Neural progenitor cell (in vitro differentiated cells): ENCODE data around the gene CACFD1. TPM values are rescaled to one million over a fixed set of nuclear protein-coding genes. Genes with fewer than 3 reads are reported as not detected.

ENCODE experiments used
- DNase-seq: peaks from one replicate; pipeline ENCODE4 v3.0.0-alpha.2; 2016; ENCODE audit warnings: low spot score
- H2AFZ ChIP-seq: fragments of 200-600 bp; sonication (generic); replicated peaks from 2 replicates; pipeline ENCODE4 v1.6.1; 2016; ENCODE audit warnings: antibody characterized with exemption
- H3F3A ChIP-seq: fragments of 200-600 bp; sonication (generic); 2 replicates; pipeline ENCODE4 v1.6.1; 2016; ENCODE audit warnings: antibody characterized with exemption, low read depth
- H3K27ac ChIP-seq: fragments of 200-600 bp; sonication (generic); 2 replicates; pipeline ENCODE4 v1.5.1; 2016; ENCODE audit warnings: mild to moderate bottlenecking
- H3K27me3 ChIP-seq: fragments of 200-600 bp; sonication (generic); 2 replicates; pipeline ENCODE4 v1.6.1; 2016; ENCODE audit warnings: mild to moderate bottlenecking, moderate library complexity
- H3K36me3 ChIP-seq: fragments of 200-600 bp; sonication (generic); 2 replicates; pipeline ENCODE4 v1.5.1; 2016
- H3K4me1 ChIP-seq: fragments of 200-600 bp; sonication (generic); 2 replicates; pipeline ENCODE4 v1.6.1; 2016; ENCODE audit warnings: mixed run types
- H3K4me2 ChIP-seq: fragments of 200-600 bp; sonication (generic); 2 replicates; pipeline ENCODE4 v1.6.1; 2016
- H3K4me3 ChIP-seq: fragments of 200-600 bp; sonication (generic); 2 replicates; pipeline ENCODE4 v1.5.1; 2016
- H3K79me2 ChIP-seq: fragments of 200-600 bp; sonication (generic); 2 replicates; pipeline ENCODE4 v1.6.1; 2016; ENCODE audit warnings: low read depth
- H3K9ac ChIP-seq: fragments of 200-600 bp; sonication (generic); 2 replicates; pipeline ENCODE4 v1.6.1; 2016
- H3K9me3 ChIP-seq: fragments of 200-600 bp; sonication (generic); 2 replicates; pipeline ENCODE4 v1.5.1; 2016; ENCODE audit warnings: low read depth
- H4K20me1 ChIP-seq: fragments of 200-600 bp; sonication (generic); 2 replicates; pipeline ENCODE4 v1.6.1; 2016; ENCODE audit warnings: low read depth
- H3K27ac Mint-ChIP-seq: 3 replicates; pipeline ENCODE4 v1.8.0; 2021; ENCODE audit warnings: mixed read lengths
- H3K27me3 Mint-ChIP-seq: 2 replicates; pipeline ENCODE4 v1.8.0; 2022; ENCODE audit warnings: low read depth, mild to moderate bottlenecking, inconsistent platforms, moderate library complexity, mixed read lengths; ENCODE audit not compliant: insufficient read depth
- H3K36me3 Mint-ChIP-seq: 3 replicates; pipeline ENCODE4 v1.8.0; 2021; ENCODE audit warnings: mixed read lengths
- H3K4me1 Mint-ChIP-seq: 3 replicates; pipeline ENCODE4 v1.8.0; 2021; ENCODE audit warnings: mixed read lengths
- H3K4me3 Mint-ChIP-seq: 3 replicates; pipeline ENCODE4 v1.8.0; 2021; ENCODE audit warnings: mild to moderate bottlenecking, moderate library complexity, mixed read lengths
- H3K9me3 Mint-ChIP-seq: 3 replicates; pipeline ENCODE4 v1.8.0; 2020; ENCODE audit warnings: mixed read lengths
- CTCF ChIP-seq: fragments of 200-600 bp; sonication (generic); IDR thresholded peaks from 2 replicates; pipeline ENCODE4 v1.5.1; 2017; ENCODE audit warnings: antibody characterized with exemption, mild to moderate bottlenecking
- EZH2 ChIP-seq: fragments of 200-600 bp; sonication (generic); IDR thresholded peaks from 2 replicates; pipeline ENCODE4 v1.6.1; 2017; ENCODE audit warnings: antibody characterized with exemption, mild to moderate bottlenecking, moderate library complexity
- EZH2phosphoT487 ChIP-seq: fragments of 200-600 bp; sonication (generic); IDR thresholded peaks from 2 replicates; pipeline ENCODE4 v1.6.1; 2017; ENCODE audit warnings: antibody characterized with exemption
- total RNA-seq: library from RNA; depleted of rRNA; stranded (reverse); fragments of >200 nt; gene quantifications from 2 replicates; pipeline ENCODE4 v1.2.3, GENCODE V29; 2015; ENCODE audit warnings: low replicate concordance

CACFD1 gene
- total RNA-seq, 1 donor from 2014 or later, result 15.7 TPM

- peaks cover 14% of the 10 kb centered on the region for H3K27me3 Mint-ChIP-seq
- no peak overlapping the region for H3K4me3 ChIP-seq
- DNase-seq, result no peak
- peaks cover 16% of the 10 kb centered on the region for H3K27me3 ChIP-seq
- no peaks in the 10 kb centered on the region for H3K36me3 ChIP-seq
- H3K9ac ChIP-seq, result no peak overlapping the region
- H3F3A ChIP-seq, result peaks cover 1% of the 10 kb centered on the region
- H3K4me1 Mint-ChIP-seq, result peaks cover 7% of the 10 kb centered on the region
- H3K9me3 Mint-ChIP-seq, result no peaks in the 10 kb centered on the region
- H3K4me3 Mint-ChIP-seq, result no peak overlapping the region
- H3K4me1 ChIP-seq, result no peaks in the 10 kb centered on the region
- no peaks in the 10 kb centered on the region for H3K79me2 ChIP-seq
- no peaks in the 10 kb centered on the region for H3K36me3 Mint-ChIP-seq
- no peaks in the 10 kb centered on the region for H4K20me1 ChIP-seq
- H3K27ac Mint-ChIP-seq, result no peak overlapping the region
- H3K4me2 ChIP-seq, result no peak overlapping the region
- no peak overlapping the region for H2AFZ ChIP-seq
- no peak overlapping the region for H3K27ac ChIP-seq
- no peak for TF ChIP-seq CTCF
- no peak for TF ChIP-seq EZH2
- no peak for TF ChIP-seq EZH2phosphoT487
- H3K9me3 ChIP-seq, result no peaks in the 10 kb centered on the region
Measured at GRCh38 chr9:133484671-133485437, 25.1 kb downstream of the CACFD1 start.

GRCh38 chr9:133485531-133486260, 25.9 kb downstream of the CACFD1 start:
- Mint-ChIP-seq H3K4me1 (peaks cover 7% of the 10 kb centered on the region), H3K36me3 (no peaks in the 10 kb centered on the region), H3K27ac (no peak overlapping the region), H3K27me3 (peaks cover 14% of the 10 kb centered on the region), H3K9me3 (no peaks in the 10 kb centered on the region), H3K4me3 (no peak overlapping the region)
- Histone ChIP-seq H3K79me2 (no peaks in the 10 kb centered on the region), H3K27me3 (peaks cover 8% of the 10 kb centered on the region), H3K36me3 (no peaks in the 10 kb centered on the region), H3K4me2 (no peak overlapping the region), H3F3A (no peaks in the 10 kb centered on the region), H4K20me1 (no peaks in the 10 kb centered on the region), H3K4me3 (no peak overlapping the region), H3K9me3 (no peaks in the 10 kb centered on the region), H2AFZ (no peak overlapping the region), H3K27ac (no peak overlapping the region), H3K4me1 (no peaks in the 10 kb centered on the region), H3K9ac (no peak overlapping the region)
- no peak for DNase-seq
- TF ChIP-seq EZH2 (no peak), EZH2phosphoT487 (no peak), CTCF (no peak)

- no peaks in the 10 kb centered on the region for H3F3A ChIP-seq
- H3K79me2 ChIP-seq, result no peaks in the 10 kb centered on the region
- no peak overlapping the region for H2AFZ ChIP-seq
- Mint-ChIP-seq H3K4me3 (no peak overlapping the region), H3K4me1 (peaks cover 4% of the 10 kb centered on the region), H3K27me3 (peaks cover 12% of the 10 kb centered on the region), H3K27ac (no peak overlapping the region), H3K9me3 (no peaks in the 10 kb centered on the region), H3K36me3 (no peaks in the 10 kb centered on the region)
- H3K9ac ChIP-seq, result no peak overlapping the region
- no peak overlapping the region for H3K27ac ChIP-seq
- H3K9me3 ChIP-seq, result no peaks in the 10 kb centered on the region
- TF ChIP-seq EZH2, result no peak
- H3K36me3 ChIP-seq, result no peaks in the 10 kb centered on the region
- DNase-seq, result no peak
- no peaks in the 10 kb centered on the region for H3K4me1 ChIP-seq
- H4K20me1 ChIP-seq, result no peaks in the 10 kb centered on the region
- H3K27me3 ChIP-seq, result peaks cover 3% of the 10 kb centered on the region
- H3K4me3 ChIP-seq, result no peak overlapping the region
- no peak overlapping the region for H3K4me2 ChIP-seq
Measured at GRCh38 chr9:133487331-133487725, 27.6 kb downstream of the CACFD1 start.
